HG03558 (cell line): ENCODE data around the gene ARHGEF1.
"Not testable (repeated sequence)": the region's sequence is repeated elsewhere in the genome, so short reads cannot be mapped to it uniquely, and the experiment has no call there.

Experiments
- ATAC-seq: cut with Tn5 transposase; IDR thresholded peaks from one replicate; pipeline ENCODE4 v1.9.1; 2021; ENCODE audit warnings: moderate number of reproducible peaks; ENCODE audit not compliant: unreplicated experiment; ENCODE audit errors: extremely low read depth

ARHGEF1 gene

GRCh38 chr19:41928221-41928683, 45.3 kb downstream of the ARHGEF1 start, which contains the start of gene ERFL:
Gene ERFL, minus strand, starts transcription at chr19:41928449. Its CDS starts 15,530 bp downstream, at chr19:41912919.
- ATAC-seq = no peak

DNA sequence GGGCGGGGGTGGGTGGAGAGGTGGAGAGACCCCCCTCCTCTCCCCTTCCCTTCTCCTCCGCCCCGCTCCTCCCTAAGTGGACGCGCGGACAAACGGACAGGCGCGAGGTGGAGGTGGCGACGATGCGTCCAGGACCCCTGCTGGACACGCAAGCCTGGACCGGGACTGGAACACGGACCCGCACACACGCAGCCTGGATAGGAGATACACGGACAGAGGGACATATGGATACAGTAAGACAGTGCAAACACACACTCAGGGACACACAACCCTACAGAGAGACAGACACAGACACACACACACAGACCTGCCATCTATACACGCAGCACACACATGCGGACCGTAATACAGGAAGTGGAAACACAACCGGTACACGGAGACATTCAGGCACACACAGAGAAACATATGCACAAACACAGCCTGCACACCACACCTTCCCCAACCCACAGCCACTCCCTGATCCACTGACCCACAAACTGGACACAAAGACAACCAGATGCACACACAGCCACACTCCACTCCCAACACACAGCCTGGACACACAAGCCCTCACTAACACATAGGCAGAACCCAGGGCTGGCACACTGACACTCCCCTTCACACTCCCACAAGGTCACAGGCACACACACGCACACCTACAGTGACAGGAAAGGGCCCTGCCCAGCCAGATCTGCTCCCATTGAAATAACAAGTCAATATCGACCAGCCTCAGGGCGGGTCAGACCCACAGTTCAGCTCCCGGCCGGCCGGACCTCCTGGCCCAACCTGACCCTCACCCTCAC, 46.0 kb downstream of the ARHGEF1 start:
- no peak for ATAC-seq

GRCh38 chr19:41929536-41930071, 46.6 kb downstream of the ARHGEF1 start:
- no peak for ATAC-seq

DNA sequence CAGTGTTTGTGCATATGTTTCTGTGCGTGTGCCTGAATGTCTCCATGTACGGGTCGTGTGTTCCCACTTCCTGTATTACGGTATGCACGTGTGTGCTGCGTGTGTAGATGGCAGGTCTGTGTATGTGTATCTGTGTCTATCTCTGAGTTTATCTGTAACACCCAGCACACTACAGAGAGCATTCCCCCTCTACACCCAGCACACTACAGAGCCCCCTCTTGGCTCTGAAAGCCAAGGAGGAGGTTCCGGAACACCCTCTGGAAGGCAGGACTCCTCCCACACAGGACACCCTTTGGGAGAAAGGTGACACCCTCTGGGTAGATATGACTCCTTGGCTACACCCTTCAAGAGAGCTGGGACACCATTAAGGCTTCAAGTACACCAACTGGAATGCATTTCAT, 47.3 kb downstream of the ARHGEF1 start:
- ATAC-seq = no peak

DNA sequence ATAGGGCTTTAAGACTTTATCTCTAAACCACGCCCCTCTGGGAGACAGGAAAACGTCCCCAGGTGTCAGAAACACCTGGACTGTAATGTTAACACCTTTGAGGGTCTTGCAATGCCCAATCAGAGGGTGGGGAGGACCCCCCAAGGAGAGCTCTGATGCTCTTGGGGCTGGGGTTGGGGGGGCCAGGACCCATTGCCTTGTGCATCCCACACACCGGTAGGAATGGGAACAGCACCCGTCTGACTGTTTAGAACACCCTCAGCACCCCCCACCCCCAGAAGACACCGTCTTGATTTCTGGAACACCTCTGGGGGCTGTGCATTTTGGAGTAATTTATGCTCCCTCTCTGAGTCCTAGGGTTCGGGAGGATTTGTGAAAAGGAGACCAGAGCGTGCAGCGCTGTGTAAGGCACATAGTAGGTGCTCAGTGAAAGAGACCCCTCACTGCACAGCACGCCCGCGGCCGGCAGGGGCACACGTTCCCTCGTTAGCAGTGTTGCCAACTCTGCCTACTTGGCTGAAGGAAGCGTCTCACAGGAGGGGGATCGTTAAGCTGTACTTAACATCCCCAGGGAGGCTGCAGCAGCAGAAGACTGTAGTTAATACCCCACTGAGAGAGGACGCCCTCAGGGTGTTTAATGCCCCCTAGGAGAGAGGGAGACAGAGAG, 48.1 kb downstream of the ARHGEF1 start:
- no peak for ATAC-seq

DNA sequence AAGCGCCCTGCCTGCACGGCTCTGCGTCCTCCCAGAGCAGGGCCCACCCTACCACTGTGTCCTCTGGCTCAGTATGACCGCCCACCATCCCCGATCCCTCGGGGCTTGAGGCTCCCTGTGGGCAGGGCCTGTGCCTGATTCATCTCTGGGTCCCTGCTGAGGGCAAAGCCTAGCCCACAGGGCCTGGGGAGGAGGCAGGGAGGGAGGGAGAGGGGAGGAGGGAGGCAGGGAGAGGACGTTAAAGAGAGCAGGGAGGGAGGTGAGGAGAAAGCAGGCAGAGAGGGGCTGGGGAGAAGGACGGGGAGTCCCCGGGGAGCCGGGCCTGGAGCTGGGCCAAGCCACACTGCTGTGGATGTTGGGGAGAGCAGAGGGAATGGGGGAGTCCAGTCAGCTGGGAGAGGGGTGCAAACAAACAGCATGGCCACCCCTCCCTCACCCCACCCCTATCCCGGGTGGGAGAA, 49.3 kb downstream of the ARHGEF1 start:
- ATAC-seq = no peak

DNA sequence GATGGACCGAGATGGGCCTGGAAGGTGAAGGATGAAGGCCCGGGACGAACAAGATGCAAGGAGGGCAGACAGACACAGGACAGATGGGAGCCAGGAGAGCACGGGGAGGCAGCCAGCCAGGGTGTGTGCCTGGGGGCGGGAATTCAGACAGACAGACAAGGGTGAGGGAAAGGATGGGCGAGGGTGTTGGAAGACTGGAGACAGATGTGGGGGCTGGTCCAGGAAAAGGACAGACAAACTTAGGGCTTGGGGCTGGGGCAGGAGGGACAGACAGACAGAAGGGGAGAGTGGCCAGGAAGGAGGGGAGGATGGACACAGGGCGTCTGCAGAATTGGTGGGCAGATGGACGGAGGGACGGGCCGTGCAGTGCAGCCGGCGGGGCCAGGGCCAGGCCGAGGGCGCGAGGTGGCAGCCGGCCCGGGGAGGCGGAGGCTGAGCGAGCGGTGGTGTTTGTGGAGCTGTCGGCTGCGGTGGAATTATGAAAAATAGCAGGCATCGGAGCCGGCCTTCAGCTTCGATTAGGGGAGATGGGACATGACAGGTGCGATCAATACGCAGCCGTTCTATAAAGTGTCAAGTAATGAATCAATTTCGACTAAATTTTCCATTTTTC, 49.8 kb downstream of the ARHGEF1 start:
- ATAC-seq = no peak

DNA sequence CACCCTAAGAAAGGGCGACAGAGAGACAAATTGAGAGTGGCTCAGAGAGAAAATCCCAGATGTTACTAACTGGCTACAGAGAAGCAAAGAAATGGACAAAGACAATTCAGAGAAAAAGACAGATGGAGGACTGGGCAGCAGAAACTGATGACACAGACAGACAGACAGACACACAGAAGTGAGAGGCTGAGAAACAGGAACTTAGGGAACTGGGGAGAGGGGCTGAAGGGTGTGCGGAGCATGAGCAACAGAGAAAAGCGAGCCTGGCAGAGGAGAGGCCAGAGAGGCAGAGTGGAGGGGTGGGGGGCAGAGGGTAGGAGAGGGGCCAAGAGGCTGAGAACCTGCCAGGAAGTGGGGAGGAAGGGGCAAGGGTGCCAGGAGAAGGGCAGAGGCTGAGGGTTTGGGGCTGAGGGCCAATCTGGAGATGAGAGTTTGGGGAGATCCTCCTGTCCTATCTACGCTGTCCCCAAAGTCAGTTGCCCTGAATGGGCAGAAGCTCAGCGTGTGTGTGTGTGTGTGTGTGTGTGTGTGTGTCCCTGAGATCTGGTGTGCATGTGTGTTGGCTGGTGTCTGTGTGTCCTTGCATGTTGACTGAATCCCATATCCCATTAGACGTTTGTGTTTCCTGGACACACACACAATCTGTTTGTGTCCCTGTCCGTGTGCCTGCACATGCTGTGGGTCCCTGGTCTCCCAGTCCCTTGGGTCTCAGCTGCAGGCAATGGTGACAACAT, 50.9 kb downstream of the ARHGEF1 start:
- ATAC-seq = no peak

DNA sequence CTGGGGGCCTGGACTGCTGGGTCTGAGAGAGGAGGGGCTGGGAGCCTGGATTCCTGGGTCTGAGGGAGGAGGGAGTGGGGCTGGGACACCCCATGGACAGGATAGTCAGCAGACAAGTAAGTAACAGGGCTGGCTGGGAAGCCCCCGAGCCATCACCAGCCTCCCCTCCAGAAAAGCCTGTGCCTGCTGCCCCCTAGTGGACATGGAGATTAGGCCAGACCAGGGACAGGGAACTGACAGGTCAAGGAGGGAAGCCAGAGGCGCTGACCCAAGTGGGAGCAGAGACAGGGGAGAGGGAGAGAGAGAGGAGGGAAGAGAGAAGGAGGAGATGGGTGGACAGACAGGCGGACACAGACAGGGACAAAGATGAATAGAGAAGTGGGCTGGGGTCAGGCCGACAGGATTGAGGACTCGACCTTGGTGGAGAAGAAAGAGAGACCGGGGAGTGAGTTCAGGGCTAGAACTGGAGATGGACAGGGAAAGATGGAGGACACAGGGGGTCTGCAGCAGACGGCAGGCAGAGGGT, 51.9 kb downstream of the ARHGEF1 start:
- no peak for ATAC-seq

- no peak for ATAC-seq
Observed at GRCh38 chr19:41935760-41936415, 52.9 kb downstream of the ARHGEF1 start.

DNA sequence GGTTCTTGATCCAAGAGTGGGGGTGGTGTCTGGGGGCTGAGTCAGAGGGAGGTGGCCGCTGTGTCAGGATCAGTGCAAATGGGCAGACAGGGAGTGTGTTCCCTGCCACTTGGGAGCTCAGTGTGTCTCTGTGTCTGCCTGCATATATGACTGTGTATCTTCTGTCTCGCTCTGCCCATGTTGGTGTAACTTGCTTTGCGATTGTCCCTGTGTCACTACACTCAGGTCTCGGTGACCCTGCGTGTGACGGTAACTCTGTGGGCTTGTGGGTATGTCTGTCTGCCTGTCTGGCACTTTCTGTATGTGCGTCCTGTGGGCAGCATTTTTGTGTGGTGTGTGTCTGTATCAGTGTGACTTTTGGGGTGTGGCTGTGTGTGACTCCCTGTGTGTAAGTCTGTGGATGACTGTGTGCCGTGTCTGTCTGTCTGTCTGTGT, 53.4 kb downstream of the ARHGEF1 start:
- no peak for ATAC-seq

- ATAC-seq = no peak
Observed at GRCh38 chr19:41936961-41937360, 54.0 kb downstream of the ARHGEF1 start.

- ATAC-seq = no peak
Observed at GRCh38 chr19:41937525-41938468, 54.8 kb downstream of the ARHGEF1 start.

- not testable (repeated sequence) for ATAC-seq
Observed at GRCh38 chr19:41939209-41939608, 56.2 kb downstream of the ARHGEF1 start.

GRCh38 chr19:41939861-41940730, 57.1 kb downstream of the ARHGEF1 start:
- ATAC-seq = no peak

DNA sequence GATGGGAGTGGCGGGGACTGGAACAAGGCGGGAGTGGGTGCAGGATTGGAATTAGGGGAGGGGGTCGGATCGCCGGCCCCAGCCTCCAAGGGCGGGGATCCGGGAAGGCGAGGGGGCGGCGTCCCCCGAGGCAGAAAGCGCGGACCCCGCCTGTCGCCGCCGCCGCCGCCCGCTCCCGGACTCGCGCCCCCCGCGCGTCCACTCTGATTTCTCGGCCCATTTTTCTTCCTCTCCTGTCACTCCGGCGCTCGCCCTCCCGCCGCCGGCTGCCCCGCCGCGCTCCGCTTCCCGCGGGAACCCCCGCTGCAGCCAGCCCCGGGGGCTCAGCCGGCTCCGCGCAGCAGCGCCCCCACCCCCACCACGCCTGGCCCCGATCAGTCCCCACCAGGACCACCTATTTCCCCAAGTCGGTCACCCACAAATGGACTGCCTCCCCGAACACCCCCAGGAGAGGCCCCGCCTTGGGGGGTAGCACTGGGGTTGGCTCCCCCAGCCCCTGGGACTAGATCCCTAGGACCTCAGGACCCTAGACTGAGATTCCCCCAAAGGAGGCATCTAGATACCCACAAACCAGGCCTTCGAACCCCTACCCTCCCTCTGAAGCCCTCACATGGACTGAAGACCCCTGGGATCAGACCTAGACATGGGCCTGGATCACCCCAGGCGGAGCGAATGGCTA, 57.9 kb downstream of the ARHGEF1 start:
- ATAC-seq = no peak
